Left lung (tissue), 10 donors: ENCODE measurements around the gene TEX44. TPM values are rescaled to one million over a fixed set of nuclear protein-coding genes. Genes with fewer than 3 reads are reported as not detected.

ENCODE experiments used
- ATAC-seq: fragments of 200-7000 bp; cut with Tn5 transposase; one replicate; pipeline ENCODE4 v1.9.1; 2020; ENCODE audit warnings: moderate library complexity
- DNase-seq, 4 donors: peaks; one replicate each; pipeline ENCODE4 v3.0.0-alpha.2; 2013 to 2020
- H3K27ac ChIP-seq, 2 donors: fragments of 200-600 bp; sonication (generic) in 1 of 2; one replicate each; pipeline versions ENCODE4 v1.5.0 to v1.8.0; 2020 to 2021
- H3K27me3 ChIP-seq, 2 donors: fragments of 200-600 bp; sonication (generic) in 1 of 2; one replicate each; pipeline versions ENCODE4 v1.5.0 to v1.8.0; 2020 to 2021
- H3K36me3 ChIP-seq, 2 donors: fragments of 200-600 bp; sonication (generic) in 1 of 2; one replicate each; pipeline versions ENCODE4 v1.5.0 to v1.8.0; 2020 to 2021
- H3K4me1 ChIP-seq, 2 donors: fragments of 200-600 bp; one replicate each; pipeline ENCODE4 v1.8.0; 2021
- H3K4me3 ChIP-seq, 2 donors: fragments of 200-600 bp; sonication (generic) in 1 of 2; one replicate each; pipeline versions ENCODE4 v1.5.0 to v1.8.0; 2020 to 2021; ENCODE audit warnings: mild to moderate bottlenecking in 1 of 2
- H3K9me3 ChIP-seq, 2 donors: fragments of 200-600 bp; sonication (generic) in 1 of 2; one replicate each; pipeline versions ENCODE4 v1.5.0 to v1.8.0; 2020 to 2021
- intact Hi-C, 2 donors: fragments of 100-400 bp; cut with DNase I; formaldehyde crosslinking; loops; one replicate each; pipeline versions ENCODE4 v1.11.2 to v1.14.2; 2022
- polyA plus RNA-seq, 6 donors: library from polyadenylated mRNA; unstranded; fragments of 120-200 nt; gene quantifications; one replicate each; pipeline ENCODE4 v1.2.1, GENCODE V29; 2013; ENCODE audit not compliant: insufficient read length in 6 of 6
- total RNA-seq, 2 donors: library from RNA; stranded (reverse); fragmentation: NEBNext Ultra II Directional; extraction: Animal tissue kit (Norgen Biotek cat#: 25700); gene quantifications; one replicate each; pipeline ENCODE4 v1.2.1, GENCODE V29; 2021
- TF ChIP-seq, protein P1 (sequence below), 2 donors: fragments of 200-600 bp; sonication (generic) in 1 of 2; IDR thresholded peaks; one replicate each; pipeline versions ENCODE4 v1.5.0 to v1.8.0; 2021; ENCODE audit warnings: antibody characterized with exemption in 2 of 2
- donor health status: DM: no; HTN: yes; CAD: no.
- donor health status: DM: no; HTN: no; CAD: no.

Gene TEX44
- total and polyA plus RNA-seq, 8 donors = not detected

DNA sequence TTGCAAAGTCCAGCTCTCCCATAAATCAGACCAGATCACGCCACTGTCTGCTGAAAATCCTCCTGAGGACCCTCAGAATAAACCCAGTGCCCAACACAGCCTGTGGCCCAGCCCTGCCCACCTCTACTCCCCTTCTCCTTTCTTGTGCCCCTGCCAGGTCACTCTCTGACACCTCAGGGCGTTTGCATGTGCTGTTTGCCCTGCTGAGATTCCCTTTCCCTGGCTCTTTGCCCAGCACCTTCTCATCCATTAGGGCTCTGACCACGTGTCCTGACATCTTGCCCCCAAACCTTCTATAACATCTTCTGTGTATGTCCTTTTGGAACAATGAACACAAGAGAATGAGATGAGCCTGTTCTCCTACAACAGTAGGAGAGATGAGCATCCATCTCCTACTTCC lies 43.9 kb upstream of the TEX44 start:
- no peaks in the 10 kb centered on the region for H3K36me3 ChIP-seq
- peaks cover 6 to 30% of the 10 kb centered on the region in 2 donors for H3K4me1 ChIP-seq
- intact Hi-C loops = no loop called here
- no peak overlapping the region for H3K4me3 ChIP-seq
- ATAC-seq (no peak), DNase-seq (peak in 1 of 4 donors; percentile 21)
- peaks cover 0 to 19% of the 10 kb centered on the region in 2 donors for H3K27me3 ChIP-seq
- TF ChIP-seq, protein P1, sequence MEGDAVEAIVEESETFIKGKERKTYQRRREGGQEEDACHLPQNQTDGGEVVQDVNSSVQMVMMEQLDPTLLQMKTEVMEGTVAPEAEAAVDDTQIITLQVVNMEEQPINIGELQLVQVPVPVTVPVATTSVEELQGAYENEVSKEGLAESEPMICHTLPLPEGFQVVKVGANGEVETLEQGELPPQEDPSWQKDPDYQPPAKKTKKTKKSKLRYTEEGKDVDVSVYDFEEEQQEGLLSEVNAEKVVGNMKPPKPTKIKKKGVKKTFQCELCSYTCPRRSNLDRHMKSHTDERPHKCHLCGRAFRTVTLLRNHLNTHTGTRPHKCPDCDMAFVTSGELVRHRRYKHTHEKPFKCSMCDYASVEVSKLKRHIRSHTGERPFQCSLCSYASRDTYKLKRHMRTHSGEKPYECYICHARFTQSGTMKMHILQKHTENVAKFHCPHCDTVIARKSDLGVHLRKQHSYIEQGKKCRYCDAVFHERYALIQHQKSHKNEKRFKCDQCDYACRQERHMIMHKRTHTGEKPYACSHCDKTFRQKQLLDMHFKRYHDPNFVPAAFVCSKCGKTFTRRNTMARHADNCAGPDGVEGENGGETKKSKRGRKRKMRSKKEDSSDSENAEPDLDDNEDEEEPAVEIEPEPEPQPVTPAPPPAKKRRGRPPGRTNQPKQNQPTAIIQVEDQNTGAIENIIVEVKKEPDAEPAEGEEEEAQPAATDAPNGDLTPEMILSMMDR (IDR thresholded peaks at IDR 0.05) = no peak
- H3K27ac ChIP-seq = no peak overlapping the region
- peaks cover 0 to 13% of the 10 kb centered on the region in 2 donors for H3K9me3 ChIP-seq

DNA sequence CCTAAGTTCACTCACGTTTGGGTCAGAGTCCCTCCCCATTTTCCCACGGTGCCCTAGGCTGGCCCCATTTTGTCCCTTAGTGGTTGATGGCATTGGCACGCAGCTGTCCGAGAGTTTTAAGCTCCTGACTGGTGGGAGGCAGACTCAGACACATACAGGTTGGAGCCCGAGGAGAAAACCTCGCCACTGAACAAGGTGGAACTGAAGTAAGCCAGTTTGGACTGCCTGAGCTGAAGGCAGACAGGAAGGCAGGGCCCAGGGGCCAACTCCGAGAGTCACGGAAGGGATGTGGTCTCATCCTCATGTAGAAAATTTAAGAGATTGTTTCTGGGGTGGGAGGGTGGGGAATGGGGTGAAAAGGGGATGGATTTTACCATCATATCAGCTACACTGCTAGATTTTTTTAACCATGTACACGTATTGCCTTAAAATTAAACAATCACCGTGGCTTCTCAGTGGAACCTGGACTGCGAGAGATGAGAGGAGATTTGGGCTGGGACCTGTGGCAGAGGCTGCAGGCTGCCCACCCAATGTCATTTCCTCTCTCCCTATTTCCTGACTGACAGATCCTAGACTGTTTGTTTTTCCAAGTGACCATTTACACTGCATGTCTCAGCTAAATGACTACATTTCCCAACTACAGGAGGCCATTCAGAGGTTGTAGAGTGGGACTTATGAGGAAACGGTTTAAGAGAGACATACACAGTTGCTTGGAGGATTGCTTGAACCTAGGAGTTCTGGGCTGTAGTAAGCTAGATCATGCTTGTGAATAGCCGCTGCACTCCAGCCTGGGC lies 43.0 kb upstream of the TEX44 start:
- intact Hi-C loops = no loop called here
- ATAC-seq = no peak

DNA sequence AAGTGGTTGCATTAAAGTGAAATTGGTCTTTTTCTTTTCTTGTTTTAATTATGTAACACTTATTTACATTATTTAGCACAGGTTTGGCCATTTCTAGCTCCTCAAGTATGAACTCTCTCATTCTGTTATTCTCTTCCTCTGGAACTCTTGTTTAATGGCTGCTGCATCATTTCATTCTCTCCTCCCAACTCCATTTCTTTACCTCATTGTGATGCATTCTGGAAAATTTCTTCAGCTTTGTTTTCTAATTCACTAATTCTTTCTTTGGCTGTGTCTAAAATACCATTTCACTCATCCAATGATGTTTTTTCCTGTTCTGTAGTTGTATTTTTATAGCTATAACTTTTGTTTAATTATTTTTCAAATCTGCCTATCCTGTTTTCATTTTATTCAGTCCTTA lies 39.9 kb upstream of the TEX44 start:
- ATAC-seq = no peak
- peaks cover 0 to 19% of the 10 kb centered on the region in 2 donors for H3K27me3 ChIP-seq
- no peak overlapping the region for H3K27ac ChIP-seq
- no peaks in the 10 kb centered on the region for H3K36me3 ChIP-seq
- no peak for DNase-seq
- TF ChIP-seq, protein P1 (IDR thresholded peaks at IDR 0.05) = no peak
- intact Hi-C loops = no loop called here
- no peak overlapping the region for H3K4me3 ChIP-seq
- H3K9me3 ChIP-seq = peaks cover 0 to 13% of the 10 kb centered on the region in 2 donors
- peaks cover 9 to 29% of the 10 kb centered on the region in 2 donors for H3K4me1 ChIP-seq

More for the DNA sequence above, 43.0 kb upstream of the TEX44 start:
- Histone ChIP-seq H3K27ac (no peak overlapping the region), H3K4me1 (peaks cover 11 to 35% of the 10 kb centered on the region in 2 donors), H3K27me3 (peaks cover 0 to 19% of the 10 kb centered on the region in 2 donors), H3K4me3 (no peak overlapping the region), H3K9me3 (peaks cover 0 to 13% of the 10 kb centered on the region in 2 donors), H3K36me3 (no peaks in the 10 kb centered on the region)
- TF ChIP-seq, protein P1 (IDR thresholded peaks at IDR 0.05) = no peak
- DNase-seq = peak in 1 of 4 donors; percentile 41

DNA sequence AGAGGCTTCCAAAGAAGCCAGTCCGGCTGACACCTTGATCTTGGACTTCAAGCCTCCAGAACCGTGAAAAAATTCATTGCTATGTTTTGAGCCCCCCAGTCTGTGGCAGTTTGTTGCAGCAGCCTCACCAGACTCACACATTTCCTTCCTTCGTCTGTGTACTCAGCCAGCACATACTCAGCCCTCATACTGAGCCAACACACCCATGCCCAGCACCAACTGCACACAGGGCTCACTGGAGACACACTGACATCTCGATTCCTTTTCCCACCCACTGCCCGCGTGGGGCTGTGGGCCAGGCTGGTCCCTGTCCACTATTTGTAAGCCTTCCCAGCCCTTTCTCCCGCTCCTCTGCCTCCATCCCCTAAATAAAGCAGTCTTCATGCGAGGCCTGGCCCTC lies 38.3 kb upstream of the TEX44 start:
- ATAC-seq (peak; percentile 13), DNase-seq (no peak)
- TF ChIP-seq, protein P1 (IDR thresholded peaks at IDR 0.05) = no peak
- Histone ChIP-seq H3K4me3 (peak overlapping the region; percentile 12 to 26), H3K27me3 (peaks cover 0 to 11% of the 10 kb centered on the region in 2 donors), H3K27ac (peak overlapping the region; percentile 70 to 74), H3K4me1 (peaks cover 9 to 29% of the 10 kb centered on the region in 2 donors), H3K36me3 (no peaks in the 10 kb centered on the region), H3K9me3 (peaks cover 0 to 13% of the 10 kb centered on the region in 2 donors)
- intact Hi-C loops = no loop called here
